Measurements from ENCODE around the gene TMEM14A.

Gene TMEM14A

DNA sequence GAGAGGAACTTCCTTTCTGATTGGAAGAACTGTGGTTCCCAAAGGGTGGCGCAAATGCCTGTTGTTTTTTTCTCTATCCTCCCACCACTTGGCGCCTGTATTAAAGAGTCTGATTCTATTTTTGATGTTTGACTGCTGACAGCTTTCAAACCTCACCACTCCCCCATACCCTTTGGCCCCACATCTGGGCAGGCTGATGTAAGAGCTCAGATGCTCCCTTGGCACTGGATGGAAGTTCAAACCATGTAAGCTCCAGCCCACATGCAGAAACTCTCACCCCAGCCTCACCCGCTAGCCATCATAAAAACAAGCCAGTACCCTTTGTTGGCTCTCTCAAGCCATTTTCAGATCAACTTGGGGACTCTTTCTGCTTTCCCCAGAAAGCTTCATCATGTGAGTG lies 20.0 kb upstream of the TMEM14A start:
- H3K36me3 ChIP-seq (ENCODE audit: insufficient read depth, low read length): no peaks in the 10 kb centered on the region
- peaks cover 14% of the 10 kb centered on the region for H3K4me1 ChIP-seq (ENCODE audit: insufficient read depth, low read length, severe bottlenecking)
- no peaks in the 10 kb centered on the region for H3K9me3 ChIP-seq (ENCODE audit: low read length)
- no peaks in the 10 kb centered on the region for H4K20me1 ChIP-seq (ENCODE audit: insufficient read depth, low read length)
- H2AFZ ChIP-seq (ENCODE audit: low read length): no peak overlapping the region
- no peaks in the 10 kb centered on the region for H3K27me3 ChIP-seq (ENCODE audit: insufficient read depth, low read length)
- TF ChIP-seq EZH2 (IDR thresholded peaks at IDR 0.05; ENCODE audit: borderline replicate concordance, low read length): no peak
- TF ChIP-seq, protein P1, sequence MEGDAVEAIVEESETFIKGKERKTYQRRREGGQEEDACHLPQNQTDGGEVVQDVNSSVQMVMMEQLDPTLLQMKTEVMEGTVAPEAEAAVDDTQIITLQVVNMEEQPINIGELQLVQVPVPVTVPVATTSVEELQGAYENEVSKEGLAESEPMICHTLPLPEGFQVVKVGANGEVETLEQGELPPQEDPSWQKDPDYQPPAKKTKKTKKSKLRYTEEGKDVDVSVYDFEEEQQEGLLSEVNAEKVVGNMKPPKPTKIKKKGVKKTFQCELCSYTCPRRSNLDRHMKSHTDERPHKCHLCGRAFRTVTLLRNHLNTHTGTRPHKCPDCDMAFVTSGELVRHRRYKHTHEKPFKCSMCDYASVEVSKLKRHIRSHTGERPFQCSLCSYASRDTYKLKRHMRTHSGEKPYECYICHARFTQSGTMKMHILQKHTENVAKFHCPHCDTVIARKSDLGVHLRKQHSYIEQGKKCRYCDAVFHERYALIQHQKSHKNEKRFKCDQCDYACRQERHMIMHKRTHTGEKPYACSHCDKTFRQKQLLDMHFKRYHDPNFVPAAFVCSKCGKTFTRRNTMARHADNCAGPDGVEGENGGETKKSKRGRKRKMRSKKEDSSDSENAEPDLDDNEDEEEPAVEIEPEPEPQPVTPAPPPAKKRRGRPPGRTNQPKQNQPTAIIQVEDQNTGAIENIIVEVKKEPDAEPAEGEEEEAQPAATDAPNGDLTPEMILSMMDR (IDR thresholded peaks at IDR 0.05; ENCODE audit: low read length): no peak
- H3K27ac ChIP-seq (ENCODE audit: low read depth, low read length, poor library complexity, severe bottlenecking): no peak overlapping the region
- no peak overlapping the region for H3K4me3 ChIP-seq (ENCODE audit: low read depth, low read length, poor library complexity, severe bottlenecking)
- no peaks in the 10 kb centered on the region for H3F3A ChIP-seq (ENCODE audit: insufficient read depth, low read length)
- no peaks in the 10 kb centered on the region for H3K9me2 ChIP-seq (ENCODE audit: low read depth, low read length)
- no peak overlapping the region for H3K4me2 ChIP-seq (ENCODE audit: low read length)
- H3K9ac ChIP-seq (ENCODE audit: low read length): no peak overlapping the region
- H3K79me2 ChIP-seq (ENCODE audit: insufficient read depth, low read length): no peaks in the 10 kb centered on the region

GRCh38 chr6:52653151-52653550 lies 17.8 kb upstream of the TMEM14A start:
- no peak overlapping the region for H3K9ac ChIP-seq (ENCODE audit: low read length)

GRCh38 chr6:52654007-52654406 lies 16.9 kb upstream of the TMEM14A start:
- H4K20me1 ChIP-seq (ENCODE audit: insufficient read depth, low read length): no peaks in the 10 kb centered on the region
- no peak overlapping the region for H3K9ac ChIP-seq (ENCODE audit: low read length)
- 0 out of 2 replicates have a peak, but pooled peaks cover 5% of the 10 kb centered on the region for H3K9me3 ChIP-seq (ENCODE audit: low read length)
- H3F3A ChIP-seq (ENCODE audit: insufficient read depth, low read length): no peaks in the 10 kb centered on the region
- no peaks in the 10 kb centered on the region for H3K36me3 ChIP-seq (ENCODE audit: insufficient read depth, low read length)
- H3K4me1 ChIP-seq (ENCODE audit: insufficient read depth, low read length, severe bottlenecking): peaks cover 14% of the 10 kb centered on the region
- no peak for TF ChIP-seq EZH2 (IDR thresholded peaks at IDR 0.05; ENCODE audit: borderline replicate concordance, low read length)
- TF ChIP-seq, protein P1 (IDR thresholded peaks at IDR 0.05; ENCODE audit: low read length): no peak
- H3K79me2 ChIP-seq (ENCODE audit: insufficient read depth, low read length): no peaks in the 10 kb centered on the region
- H3K4me3 ChIP-seq (ENCODE audit: low read depth, low read length, poor library complexity, severe bottlenecking): no peak overlapping the region
- no peak overlapping the region for H3K27ac ChIP-seq (ENCODE audit: low read depth, low read length, poor library complexity, severe bottlenecking)
- H3K27me3 ChIP-seq (ENCODE audit: insufficient read depth, low read length): no peaks in the 10 kb centered on the region
- H2AFZ ChIP-seq (ENCODE audit: low read length): no peak overlapping the region
- H3K4me2 ChIP-seq (ENCODE audit: low read length): no peak overlapping the region
- H3K9me2 ChIP-seq (ENCODE audit: low read depth, low read length): no peaks in the 10 kb centered on the region

More at GRCh38 chr6:52653151-52653550, 17.8 kb upstream of the TMEM14A start:
- no peak overlapping the region for H3K27ac ChIP-seq (ENCODE audit: low read depth, low read length, poor library complexity, severe bottlenecking)
- H4K20me1 ChIP-seq (ENCODE audit: insufficient read depth, low read length): no peaks in the 10 kb centered on the region
- H3K27me3 ChIP-seq (ENCODE audit: insufficient read depth, low read length): no peaks in the 10 kb centered on the region
- H2AFZ ChIP-seq (ENCODE audit: low read length): no peak overlapping the region
- H3F3A ChIP-seq (ENCODE audit: insufficient read depth, low read length): no peaks in the 10 kb centered on the region
- no peaks in the 10 kb centered on the region for H3K9me2 ChIP-seq (ENCODE audit: low read depth, low read length)
- no peaks in the 10 kb centered on the region for H3K79me2 ChIP-seq (ENCODE audit: insufficient read depth, low read length)
- no peak overlapping the region for H3K4me2 ChIP-seq (ENCODE audit: low read length)
- no peaks in the 10 kb centered on the region for H3K36me3 ChIP-seq (ENCODE audit: insufficient read depth, low read length)
- 0 out of 2 replicates have a peak, but pooled peaks cover 5% of the 10 kb centered on the region for H3K9me3 ChIP-seq (ENCODE audit: low read length)
- peaks cover 14% of the 10 kb centered on the region for H3K4me1 ChIP-seq (ENCODE audit: insufficient read depth, low read length, severe bottlenecking)
- H3K4me3 ChIP-seq (ENCODE audit: low read depth, low read length, poor library complexity, severe bottlenecking): no peak overlapping the region
- TF ChIP-seq, protein P1 (IDR thresholded peaks at IDR 0.05; ENCODE audit: low read length): no peak
- no peak for TF ChIP-seq EZH2 (IDR thresholded peaks at IDR 0.05; ENCODE audit: borderline replicate concordance, low read length)
